ENCODE results near the gene PPP1R27. TPM values are rescaled to one million over a fixed set of nuclear protein-coding genes. Genes with fewer than 3 reads are reported as not detected.

PPP1R27 gene
- total and polyA plus RNA-seq, 4 donors = 0.17 to 0.18 TPM; not detected in 2

DNA sequence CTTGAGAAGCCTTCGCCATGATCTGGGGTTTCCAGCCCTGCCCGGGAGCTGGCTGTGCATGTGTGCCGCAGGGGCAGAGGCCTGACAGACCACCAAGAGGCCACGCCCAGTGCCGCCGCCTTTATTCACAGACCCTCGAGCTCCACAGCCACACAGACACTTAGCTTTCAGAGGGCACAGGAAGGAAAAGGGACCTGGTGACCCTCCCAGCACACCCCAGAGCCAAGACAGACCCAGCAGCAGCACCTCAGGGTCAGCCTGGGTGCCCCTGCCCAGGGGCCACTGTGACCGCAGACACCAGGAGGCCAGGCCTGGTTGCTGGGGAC lies 12.6 kb downstream of the PPP1R27 start:
- Histone ChIP-seq H3K27ac (ENCODE audit: low read depth, low read length) (no peak overlapping the region), H3K4me1 (ENCODE audit: control insufficient read depth, insufficient read depth, low read length) (peaks cover 5% of the 10 kb centered on the region), H3K27me3 (ENCODE audit: control insufficient read depth, insufficient read depth, low read length) (no peaks in the 10 kb centered on the region), H3K36me3 (ENCODE audit: control insufficient read depth, insufficient read depth, low read length) (peaks cover 55% of the 10 kb centered on the region), H3K4me3 (ENCODE audit: low read depth, low read length) (no peak overlapping the region), H3K9me3 (ENCODE audit: control insufficient read depth, insufficient read depth, low read length) (no peaks in the 10 kb centered on the region)
- no peak for DNase-seq (ENCODE audit: low read depth in 4 of 6, low spot score in 6 of 6)
- 89% methylated on average over 8 of the region's 8 CpGs for WGBS (ENCODE audit: insufficient coverage)

DNA sequence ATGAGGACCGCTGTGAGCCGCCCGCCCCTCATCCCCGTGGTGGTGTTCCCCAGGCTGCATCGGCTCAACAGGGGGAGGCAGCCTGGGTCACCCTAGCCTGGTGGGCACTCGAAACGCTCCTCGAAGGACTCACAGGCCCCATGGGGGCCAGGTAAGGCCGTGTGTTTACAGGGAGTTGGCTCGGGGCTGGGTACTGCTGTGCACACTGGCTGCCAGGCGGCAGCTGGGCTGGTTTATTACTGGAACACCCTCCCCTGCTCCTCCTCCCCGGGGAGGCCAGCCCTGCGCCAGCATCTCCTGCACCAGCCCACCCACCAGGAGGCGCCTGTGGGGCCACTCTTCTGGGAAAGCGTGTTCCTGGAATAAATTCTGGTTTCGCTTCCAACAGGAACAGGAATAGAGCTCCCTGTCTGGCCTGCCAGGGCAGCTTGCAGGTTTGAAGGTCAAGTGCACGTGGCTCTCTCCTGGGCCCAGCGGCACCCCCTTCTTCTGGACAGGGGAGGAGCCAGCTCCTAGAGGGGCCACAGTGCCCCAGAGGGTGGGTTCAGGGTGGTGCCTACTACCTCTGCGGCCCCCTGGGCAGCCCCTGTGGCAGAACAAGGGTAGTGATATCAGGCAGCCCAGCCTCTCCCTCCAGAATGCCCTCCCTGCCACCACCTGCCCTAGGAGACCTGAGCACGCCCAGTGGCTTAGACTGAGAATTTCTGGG lies 13.1 kb downstream of the PPP1R27 start:
- no peaks in the 10 kb centered on the region for H3K27me3 ChIP-seq (ENCODE audit: control insufficient read depth, insufficient read depth, low read length)
- H3K27ac ChIP-seq (ENCODE audit: low read depth, low read length) = no peak overlapping the region
- H3K36me3 ChIP-seq (ENCODE audit: control insufficient read depth, insufficient read depth, low read length) = peaks cover 55% of the 10 kb centered on the region
- no peak for DNase-seq (ENCODE audit: low read depth in 4 of 6, low spot score in 6 of 6)
- 70% methylated on average over 19 of the region's 20 CpGs for WGBS (ENCODE audit: insufficient coverage)
- H3K4me3 ChIP-seq (ENCODE audit: low read depth, low read length) = no peak overlapping the region
- H3K9me3 ChIP-seq (ENCODE audit: control insufficient read depth, insufficient read depth, low read length) = no peaks in the 10 kb centered on the region
- H3K4me1 ChIP-seq (ENCODE audit: control insufficient read depth, insufficient read depth, low read length) = peaks cover 5% of the 10 kb centered on the region

DNA sequence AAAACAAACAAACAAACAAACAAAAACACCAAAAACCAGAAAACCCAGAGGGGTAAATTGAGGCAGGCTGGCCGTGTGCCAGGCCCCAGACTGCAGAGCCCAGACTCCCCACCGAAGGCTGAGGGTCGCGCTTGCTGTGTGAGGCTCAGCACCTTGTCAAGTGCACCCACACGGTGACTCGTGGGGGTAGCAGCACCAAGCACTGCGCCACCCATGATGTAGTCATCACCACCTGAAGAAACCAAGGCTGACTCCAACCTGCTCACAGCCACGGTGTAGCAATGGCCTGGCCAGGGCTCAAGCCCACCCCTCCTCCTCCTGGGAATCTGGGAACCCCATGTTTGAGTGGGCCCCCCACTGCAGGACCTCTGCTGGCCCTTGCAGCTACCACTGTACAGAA lies 13.7 kb downstream of the PPP1R27 start:
- WGBS (ENCODE audit: insufficient coverage) = 94% methylated on average over 8 of the region's 8 CpGs
- no peak overlapping the region for H3K27ac ChIP-seq (ENCODE audit: low read depth, low read length)
- H3K4me3 ChIP-seq (ENCODE audit: low read depth, low read length) = no peak overlapping the region
- no peak for DNase-seq (ENCODE audit: low read depth in 4 of 6, low spot score in 6 of 6)
- H3K9me3 ChIP-seq (ENCODE audit: control insufficient read depth, insufficient read depth, low read length) = no peaks in the 10 kb centered on the region
- no peaks in the 10 kb centered on the region for H3K27me3 ChIP-seq (ENCODE audit: control insufficient read depth, insufficient read depth, low read length)
- peaks cover 5% of the 10 kb centered on the region for H3K4me1 ChIP-seq (ENCODE audit: control insufficient read depth, insufficient read depth, low read length)
- H3K36me3 ChIP-seq (ENCODE audit: control insufficient read depth, insufficient read depth, low read length) = peaks cover 52% of the 10 kb centered on the region

DNA sequence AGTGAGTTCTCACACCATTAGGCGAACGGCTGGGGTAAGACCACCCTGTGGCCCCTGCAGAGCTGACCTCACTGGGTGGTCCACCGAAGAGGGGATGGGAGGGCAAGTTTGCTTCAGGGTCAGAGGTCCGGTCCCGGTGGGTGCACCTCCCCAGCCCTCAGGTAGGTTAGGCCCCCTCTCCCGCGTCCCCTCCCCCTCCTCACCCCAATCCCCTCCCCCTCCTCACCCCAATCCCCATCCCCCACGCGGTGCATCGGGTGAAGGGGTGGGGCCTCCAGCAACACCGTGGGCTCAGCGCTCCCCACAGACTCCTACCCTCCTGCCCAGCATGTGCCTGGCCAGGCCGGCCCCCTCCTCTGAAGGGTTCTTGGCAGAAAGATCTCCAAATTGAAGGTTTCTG lies 15.1 kb downstream of the PPP1R27 start:
- H3K4me3 ChIP-seq (ENCODE audit: low read depth, low read length) = no peak overlapping the region
- 30% methylated on average over 3 of the region's 13 CpGs for WGBS (ENCODE audit: insufficient coverage)
- no peaks in the 10 kb centered on the region for H3K9me3 ChIP-seq (ENCODE audit: control insufficient read depth, insufficient read depth, low read length)
- peaks cover 38% of the 10 kb centered on the region for H3K36me3 ChIP-seq (ENCODE audit: control insufficient read depth, insufficient read depth, low read length)
- peaks cover 2% of the 10 kb centered on the region for H3K27me3 ChIP-seq (ENCODE audit: control insufficient read depth, insufficient read depth, low read length)
- DNase-seq (ENCODE audit: low read depth in 4 of 6, low spot score in 6 of 6) = no peak
- peaks cover 5% of the 10 kb centered on the region for H3K4me1 ChIP-seq (ENCODE audit: control insufficient read depth, insufficient read depth, low read length)
- no peak overlapping the region for H3K27ac ChIP-seq (ENCODE audit: low read depth, low read length)

DNA sequence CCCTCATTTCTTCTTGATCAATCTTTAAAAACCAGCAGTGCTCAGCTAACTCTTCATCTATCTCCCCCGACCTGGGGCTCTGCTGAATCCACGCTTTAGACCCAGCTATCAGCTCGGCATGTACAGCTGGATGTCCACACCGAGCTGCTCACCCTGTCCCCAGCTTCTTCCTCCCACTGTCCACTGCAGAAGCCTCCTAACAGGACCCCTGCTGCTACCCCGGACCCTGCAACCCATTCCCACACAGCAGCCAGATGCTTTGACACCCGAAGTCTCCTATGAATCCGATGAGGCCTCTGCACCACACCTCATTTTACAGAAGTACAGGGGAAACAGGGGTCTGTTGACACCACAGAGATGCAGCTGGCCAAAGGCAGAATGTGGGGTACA lies 17.1 kb downstream of the PPP1R27 start:
- no peaks in the 10 kb centered on the region for H3K9me3 ChIP-seq (ENCODE audit: control insufficient read depth, insufficient read depth, low read length)
- 58% methylated on average over 7 of the region's 7 CpGs for whole genome bisulfite sequencing (ENCODE audit: insufficient coverage)
- no peak overlapping the region for H3K27ac ChIP-seq (ENCODE audit: low read depth, low read length)
- no peak overlapping the region for H3K4me3 ChIP-seq (ENCODE audit: low read depth, low read length)
- H3K36me3 ChIP-seq (ENCODE audit: control insufficient read depth, insufficient read depth, low read length) = peaks cover 18% of the 10 kb centered on the region
- H3K27me3 ChIP-seq (ENCODE audit: control insufficient read depth, insufficient read depth, low read length) = peaks cover 2% of the 10 kb centered on the region
- peaks cover 5% of the 10 kb centered on the region for H3K4me1 ChIP-seq (ENCODE audit: control insufficient read depth, insufficient read depth, low read length)
- DNase-seq (ENCODE audit: low read depth in 4 of 6, low spot score in 6 of 6) = no peak

DNA sequence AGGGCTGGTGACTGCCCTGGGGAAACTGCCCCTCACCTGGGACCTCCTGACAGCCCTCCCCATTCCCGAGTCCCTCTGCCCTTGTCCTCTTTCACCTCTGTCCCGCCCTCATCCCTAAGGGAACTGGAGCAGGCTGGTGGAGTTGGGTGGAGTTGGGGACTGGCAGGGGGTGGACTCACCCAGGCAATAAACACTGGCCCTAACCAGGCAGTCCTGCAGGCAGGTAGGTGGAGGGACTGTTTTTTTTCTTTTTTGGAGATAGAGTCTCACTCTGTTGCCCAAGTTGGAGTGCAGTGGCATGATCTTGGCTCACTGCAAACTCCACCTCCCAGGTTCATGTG lies 19.2 kb downstream of the PPP1R27 start:
- Histone ChIP-seq H3K27ac (ENCODE audit: low read depth, low read length) (no peak overlapping the region), H3K9me3 (ENCODE audit: control insufficient read depth, insufficient read depth, low read length) (no peaks in the 10 kb centered on the region), H3K27me3 (ENCODE audit: control insufficient read depth, insufficient read depth, low read length) (peaks cover 2% of the 10 kb centered on the region), H3K4me1 (ENCODE audit: control insufficient read depth, insufficient read depth, low read length) (no peaks in the 10 kb centered on the region), H3K36me3 (ENCODE audit: control insufficient read depth, insufficient read depth, low read length) (no peaks in the 10 kb centered on the region), H3K4me3 (ENCODE audit: low read depth, low read length) (no peak overlapping the region)
- no CpG with 5 or more reads among the region's 2 CpGs for WGBS (ENCODE audit: insufficient coverage)
- DNase-seq (ENCODE audit: low read depth in 4 of 6, low spot score in 6 of 6) = no peak

DNA sequence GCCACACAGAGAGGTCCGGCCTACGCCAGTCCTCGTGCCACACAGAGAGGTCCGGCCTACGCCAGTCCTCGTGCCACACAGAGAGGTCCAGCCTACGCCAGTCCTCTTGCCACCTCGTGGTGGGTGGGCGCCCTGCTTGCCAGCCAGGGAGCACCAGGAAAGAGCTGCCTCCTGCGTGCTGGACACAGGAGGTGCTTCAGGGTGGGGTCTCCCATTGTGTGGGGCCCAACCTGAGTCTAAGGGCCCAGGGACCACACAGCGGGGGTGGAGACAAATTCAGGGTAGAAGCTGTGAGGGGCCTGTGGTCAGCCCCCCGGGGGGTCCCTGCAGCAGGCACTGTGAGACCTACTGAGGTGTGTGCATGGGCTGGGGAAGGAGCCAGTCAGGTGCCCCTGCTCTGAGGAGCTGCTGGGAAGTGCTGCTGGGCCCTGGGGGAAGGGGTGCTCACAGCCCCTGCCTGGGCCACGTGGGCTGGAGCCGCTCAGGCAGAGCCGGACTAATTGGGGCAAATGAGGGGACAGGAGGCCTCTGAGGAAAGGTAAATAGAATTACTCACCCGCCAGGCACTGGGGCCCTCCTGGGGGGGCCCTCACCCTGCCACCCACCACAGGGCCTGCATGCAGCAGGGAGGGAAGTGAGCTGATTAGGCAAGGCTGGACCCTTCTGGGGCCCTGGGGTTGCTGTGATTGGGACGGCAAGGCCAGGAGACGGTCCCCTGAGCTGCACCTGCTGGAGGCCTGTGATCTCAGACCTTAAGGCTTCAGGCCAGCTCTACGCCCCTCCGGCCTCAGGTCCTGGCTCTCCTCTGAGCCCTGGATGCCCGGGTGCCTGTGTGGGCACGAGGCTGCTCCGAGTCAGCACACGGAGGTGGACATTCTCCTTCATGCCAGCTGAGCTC lies 19.9 kb downstream of the PPP1R27 start:
- Histone ChIP-seq H3K27me3 (ENCODE audit: control insufficient read depth, insufficient read depth, low read length) (peaks cover 2% of the 10 kb centered on the region), H3K9me3 (ENCODE audit: control insufficient read depth, insufficient read depth, low read length) (no peaks in the 10 kb centered on the region), H3K36me3 (ENCODE audit: control insufficient read depth, insufficient read depth, low read length) (no peaks in the 10 kb centered on the region), H3K27ac (ENCODE audit: low read depth, low read length) (no peak overlapping the region), H3K4me3 (ENCODE audit: low read depth, low read length) (no peak overlapping the region), H3K4me1 (ENCODE audit: control insufficient read depth, insufficient read depth, low read length) (no peaks in the 10 kb centered on the region)
- WGBS (ENCODE audit: insufficient coverage) = 71% methylated on average over 23 of the region's 24 CpGs
- DNase-seq (ENCODE audit: low read depth in 4 of 6, low spot score in 6 of 6) = no peak

DNA sequence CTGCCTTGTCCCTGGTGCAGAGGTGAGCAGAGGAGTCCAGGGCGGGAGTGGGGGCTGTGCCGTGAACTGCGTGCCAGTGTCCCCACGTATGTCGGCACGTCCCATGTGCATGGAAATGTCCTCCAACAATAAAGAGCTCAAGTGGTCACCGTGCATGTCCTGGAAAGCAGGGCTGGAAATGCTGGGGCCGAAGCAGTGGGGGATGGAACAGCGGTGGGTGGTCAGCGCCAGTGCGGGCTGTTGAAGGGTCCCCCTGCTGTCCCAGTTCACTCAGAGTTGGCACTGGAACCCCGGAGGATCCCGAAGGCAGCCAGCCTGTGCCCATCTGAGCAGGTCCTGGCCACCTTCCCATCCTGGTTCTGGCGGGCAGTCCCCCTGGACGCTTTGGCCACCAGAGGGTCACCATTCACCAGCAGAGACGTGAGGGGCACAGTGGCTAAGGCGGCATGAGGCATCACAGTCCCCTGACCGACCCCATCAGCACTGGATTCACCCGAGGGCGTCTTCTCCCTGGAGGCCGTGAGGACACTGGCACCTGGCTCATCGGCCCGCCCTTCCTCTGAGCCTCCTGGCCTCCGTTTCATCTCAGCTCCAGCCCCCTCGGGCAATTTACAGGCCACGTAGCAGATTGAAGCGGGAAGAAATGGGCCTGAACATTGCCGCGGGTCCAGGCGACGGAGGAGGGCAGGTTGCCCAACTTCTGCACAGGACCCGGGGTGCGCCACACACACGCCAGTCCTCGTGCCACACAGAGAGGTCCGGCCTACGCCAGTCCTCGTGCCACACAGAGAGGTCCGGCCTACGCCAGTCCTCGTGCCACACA lies 20.8 kb downstream of the PPP1R27 start:
- Histone ChIP-seq H3K27me3 (ENCODE audit: control insufficient read depth, insufficient read depth, low read length) (peaks cover 2% of the 10 kb centered on the region), H3K4me3 (ENCODE audit: low read depth, low read length) (no peak overlapping the region), H3K9me3 (ENCODE audit: control insufficient read depth, insufficient read depth, low read length) (no peaks in the 10 kb centered on the region), H3K4me1 (ENCODE audit: control insufficient read depth, insufficient read depth, low read length) (no peaks in the 10 kb centered on the region), H3K36me3 (ENCODE audit: control insufficient read depth, insufficient read depth, low read length) (no peaks in the 10 kb centered on the region), H3K27ac (ENCODE audit: low read depth, low read length) (no peak overlapping the region)
- no peak for DNase-seq (ENCODE audit: low read depth in 4 of 6, low spot score in 6 of 6)
- 87% methylated on average over 33 of the region's 41 CpGs for WGBS (ENCODE audit: insufficient coverage)

DNA sequence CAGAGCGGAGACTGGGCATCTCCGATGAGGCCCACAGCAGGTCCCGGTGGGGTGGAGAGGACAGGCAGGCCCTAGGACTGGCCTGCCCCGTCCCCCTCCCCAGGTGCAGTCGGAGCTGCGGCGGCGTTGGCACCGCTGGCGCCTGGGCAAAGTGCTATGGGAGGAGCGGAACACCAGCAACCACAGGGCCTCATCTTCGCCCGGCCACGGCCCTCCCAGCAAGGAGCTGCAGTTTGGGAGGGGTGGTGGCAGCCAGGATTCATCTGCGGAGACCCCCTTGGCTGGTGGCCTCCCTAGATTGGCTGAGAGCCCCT lies 21.5 kb downstream of the PPP1R27 start:
- Histone ChIP-seq H3K9me3 (ENCODE audit: control insufficient read depth, insufficient read depth, low read length) (no peaks in the 10 kb centered on the region), H3K27me3 (ENCODE audit: control insufficient read depth, insufficient read depth, low read length) (peaks cover 4% of the 10 kb centered on the region), H3K27ac (ENCODE audit: low read depth, low read length) (no peak overlapping the region), H3K4me3 (ENCODE audit: low read depth, low read length) (no peak overlapping the region), H3K4me1 (ENCODE audit: control insufficient read depth, insufficient read depth, low read length) (no peaks in the 10 kb centered on the region), H3K36me3 (ENCODE audit: control insufficient read depth, insufficient read depth, low read length) (no peaks in the 10 kb centered on the region)
- DNase-seq (ENCODE audit: low read depth in 4 of 6, low spot score in 6 of 6) = no peak
- WGBS (ENCODE audit: insufficient coverage) = 92% methylated on average over 15 of the region's 15 CpGs

All from spinal cord (tissue), 10 donors.